Right lobe of liver (tissue), 4 donors: ENCODE measurements around the gene THSD7A.

Experiments used
- CTCF ChIP-seq, 4 donors: fragments of 200-600 bp in 3 of 4; fragments of 450-650 bp in 1 of 4; IDR thresholded peaks; one replicate each; pipeline versions ENCODE4 v1.5.1 to v1.8.0; 2016 to 2022; ENCODE audit warnings: antibody characterized with exemption in 4 of 4, mild to moderate bottlenecking in 2 of 4
- POLR2A ChIP-seq: fragments of 450-650 bp; IDR thresholded peaks from one replicate; pipeline ENCODE4 v1.6.1; 2017; ENCODE audit warnings: antibody characterized with exemption, mild to moderate bottlenecking
- donor health status: DM: no; HTN: no; CAD: no.
- donor health status: DM: no; HTN: no; CAD: no.
- donor health status: DM: no; HTN: yes; CAD: no.

DNA sequence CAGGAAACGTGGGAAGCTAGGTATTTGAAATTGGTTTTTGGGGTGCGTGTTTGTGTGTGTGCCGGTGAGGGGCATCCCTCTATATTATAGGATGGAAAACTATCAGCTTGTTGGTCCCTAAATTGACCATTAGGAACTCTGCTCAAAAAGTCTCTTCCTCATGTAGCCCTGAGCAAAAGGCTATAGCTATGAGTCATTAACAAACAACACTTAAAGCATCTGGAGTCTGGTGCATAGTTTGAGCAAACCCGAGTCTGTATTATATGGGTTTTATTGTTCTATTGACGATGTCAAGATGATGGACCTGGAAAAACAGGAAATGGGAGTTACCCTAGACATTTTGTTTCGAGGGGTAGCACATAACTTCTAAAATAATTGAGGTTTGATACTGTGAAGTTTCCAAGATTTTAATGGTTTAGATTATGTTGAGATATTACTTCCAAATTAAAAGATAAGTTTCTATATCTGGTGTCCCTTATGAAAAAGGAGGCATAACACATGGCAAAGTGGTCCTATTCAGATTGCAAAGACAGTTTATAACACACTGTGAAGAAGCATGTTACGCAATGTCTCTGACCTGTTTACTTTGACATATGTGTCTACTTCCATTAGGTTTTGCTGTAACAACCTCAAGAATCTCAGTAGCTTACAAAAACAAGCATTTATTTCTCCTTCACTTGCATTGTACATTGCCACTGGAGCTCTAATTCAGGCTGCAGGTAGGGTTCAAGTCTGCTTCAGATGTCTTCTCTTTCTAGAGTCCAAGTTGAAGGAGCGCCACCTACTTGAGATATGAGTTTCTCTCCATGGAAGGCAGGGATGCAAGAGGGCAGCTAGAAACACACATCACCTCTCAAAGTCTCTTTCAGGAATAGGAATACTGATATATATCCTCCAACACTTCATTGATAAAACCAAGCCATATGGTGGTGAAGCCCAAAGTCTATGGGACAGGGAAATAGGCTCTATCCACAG lies 500.6 kb downstream of the THSD7A start:
- TF ChIP-seq CTCF (IDR thresholded peaks at IDR 0.05) (no peak), POLR2A (no peak)
